ENCODE data around the gene PRKN. TPM values are rescaled to one million over a fixed set of nuclear protein-coding genes. Genes with fewer than 3 reads are reported as not detected.

PRKN gene
- total RNA-seq, 1 donor from 2014 or later, result 1.2 TPM

DNA sequence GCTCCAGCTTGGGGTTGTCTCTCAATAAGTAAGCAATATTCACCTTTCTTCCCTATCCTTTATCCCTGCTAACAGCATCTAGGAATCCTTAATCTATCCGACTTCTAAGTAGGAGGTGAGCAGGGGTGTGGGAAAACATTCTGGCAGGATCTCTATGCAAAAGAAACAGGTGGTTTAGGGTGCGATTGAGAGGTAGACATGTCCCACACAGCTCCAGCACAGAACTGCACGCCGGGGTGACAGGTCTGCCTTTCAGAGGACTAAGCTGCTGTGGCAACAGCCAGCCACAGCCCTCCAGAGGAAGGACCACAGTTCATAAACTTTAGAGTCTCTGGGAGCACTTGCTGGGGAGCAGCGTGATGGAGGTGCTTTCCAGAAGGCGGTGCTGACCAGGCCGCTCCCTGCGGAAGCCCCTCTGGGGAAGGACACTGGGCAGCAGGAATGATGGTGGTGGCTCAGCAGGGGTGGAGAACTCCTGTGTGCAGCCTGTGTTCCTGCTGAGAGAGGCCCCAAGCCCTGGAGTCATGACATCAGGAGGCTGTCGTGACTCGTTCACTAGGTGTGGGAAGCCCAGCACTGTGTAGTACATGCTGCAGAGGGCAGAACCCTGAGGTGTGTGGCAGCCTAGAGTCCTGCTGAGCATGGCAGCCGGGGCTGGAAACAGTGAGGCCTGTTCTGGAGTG, 509.6 kb downstream of the PRKN start:
- DNase-seq (ENCODE audit: low read depth), result no peak
- Histone ChIP-seq H3K4me3 (ENCODE audit: low read depth, low read length) (no peak overlapping the region), H3K27me3 (ENCODE audit: control insufficient read depth, insufficient read depth, low read length) (no peaks in the 10 kb centered on the region), H3K36me3 (ENCODE audit: control insufficient read depth, insufficient read depth, low read length) (no peaks in the 10 kb centered on the region)
- TF ChIP-seq, protein P1, sequence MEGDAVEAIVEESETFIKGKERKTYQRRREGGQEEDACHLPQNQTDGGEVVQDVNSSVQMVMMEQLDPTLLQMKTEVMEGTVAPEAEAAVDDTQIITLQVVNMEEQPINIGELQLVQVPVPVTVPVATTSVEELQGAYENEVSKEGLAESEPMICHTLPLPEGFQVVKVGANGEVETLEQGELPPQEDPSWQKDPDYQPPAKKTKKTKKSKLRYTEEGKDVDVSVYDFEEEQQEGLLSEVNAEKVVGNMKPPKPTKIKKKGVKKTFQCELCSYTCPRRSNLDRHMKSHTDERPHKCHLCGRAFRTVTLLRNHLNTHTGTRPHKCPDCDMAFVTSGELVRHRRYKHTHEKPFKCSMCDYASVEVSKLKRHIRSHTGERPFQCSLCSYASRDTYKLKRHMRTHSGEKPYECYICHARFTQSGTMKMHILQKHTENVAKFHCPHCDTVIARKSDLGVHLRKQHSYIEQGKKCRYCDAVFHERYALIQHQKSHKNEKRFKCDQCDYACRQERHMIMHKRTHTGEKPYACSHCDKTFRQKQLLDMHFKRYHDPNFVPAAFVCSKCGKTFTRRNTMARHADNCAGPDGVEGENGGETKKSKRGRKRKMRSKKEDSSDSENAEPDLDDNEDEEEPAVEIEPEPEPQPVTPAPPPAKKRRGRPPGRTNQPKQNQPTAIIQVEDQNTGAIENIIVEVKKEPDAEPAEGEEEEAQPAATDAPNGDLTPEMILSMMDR (IDR thresholded peaks at IDR 0.05; ENCODE audit: insufficient read depth, low read length, poor library complexity, severe bottlenecking), result no peak

DNA sequence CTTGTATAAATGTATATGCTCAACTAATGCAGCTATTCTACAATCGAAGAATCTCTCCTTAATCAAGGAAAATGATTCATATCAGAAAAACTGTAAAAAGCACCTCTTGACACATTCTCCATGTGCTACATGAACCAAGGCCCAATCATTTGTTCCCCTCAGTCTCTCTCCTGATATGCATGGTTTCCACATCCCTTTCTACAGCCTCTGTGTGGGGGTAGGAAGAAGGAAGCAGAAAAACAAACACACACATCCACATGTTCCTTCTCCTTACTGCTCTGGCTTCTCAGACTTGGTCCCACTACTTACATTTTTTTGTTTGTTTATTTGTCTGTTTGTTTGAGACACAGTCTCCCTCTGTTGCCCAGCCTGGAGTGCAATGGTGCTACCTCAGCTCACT, 510.5 kb downstream of the PRKN start:
- Histone ChIP-seq H3K4me3 (ENCODE audit: low read depth, low read length) (no peak overlapping the region), H3K36me3 (ENCODE audit: control insufficient read depth, insufficient read depth, low read length) (no peaks in the 10 kb centered on the region), H3K27me3 (ENCODE audit: control insufficient read depth, insufficient read depth, low read length) (no peaks in the 10 kb centered on the region)
- TF ChIP-seq, protein P1 (IDR thresholded peaks at IDR 0.05; ENCODE audit: insufficient read depth, low read length, poor library complexity, severe bottlenecking), result no peak
- DNase-seq (ENCODE audit: low read depth), result no peak

DNA sequence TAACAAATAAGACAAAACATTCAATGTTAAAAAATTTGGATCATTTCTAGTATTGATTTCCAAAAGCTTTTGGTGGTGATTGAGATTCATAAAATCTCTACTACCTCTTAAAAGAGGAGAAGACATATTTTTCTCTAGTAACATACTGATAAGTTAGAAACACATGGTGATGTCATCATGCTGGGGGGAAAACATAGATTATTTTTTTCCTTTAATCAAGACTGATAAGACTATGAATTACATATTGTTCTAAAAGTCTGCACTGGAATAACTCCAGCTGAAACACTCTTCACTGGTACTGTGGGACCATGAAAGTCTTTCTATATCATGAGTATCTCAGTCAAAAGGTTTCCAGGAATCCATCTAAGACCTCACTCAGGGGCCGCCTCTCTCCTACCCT, 515.8 kb downstream of the PRKN start:
- Histone ChIP-seq H3K27me3 (ENCODE audit: control insufficient read depth, insufficient read depth, low read length) (no peaks in the 10 kb centered on the region), H3K4me3 (ENCODE audit: low read depth, low read length) (no peak overlapping the region)

DNA sequence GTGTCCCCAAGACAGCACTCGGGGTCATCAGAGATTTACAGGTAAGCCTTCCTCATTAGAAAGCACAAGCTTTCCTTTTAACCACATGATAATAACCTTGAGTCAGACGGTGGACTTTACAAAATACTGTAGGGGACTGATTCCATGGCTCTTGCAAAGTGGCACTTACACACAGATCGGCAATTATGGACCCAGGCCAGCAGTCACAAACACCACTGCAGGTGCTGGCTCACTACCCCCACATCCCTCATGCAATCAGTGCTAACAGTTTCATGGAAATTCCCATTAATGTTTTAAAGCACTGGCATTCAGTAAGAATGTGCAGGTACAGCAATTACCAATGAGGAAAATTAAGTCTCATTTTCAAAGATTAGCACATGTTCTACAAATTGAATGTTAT, 516.5 kb downstream of the PRKN start:
- Histone ChIP-seq H3K36me3 (ENCODE audit: control insufficient read depth, insufficient read depth, low read length) (no peaks in the 10 kb centered on the region), H3K27me3 (ENCODE audit: control insufficient read depth, insufficient read depth, low read length) (no peaks in the 10 kb centered on the region), H3K4me3 (ENCODE audit: low read depth, low read length) (no peak overlapping the region)
- TF ChIP-seq, protein P1 (IDR thresholded peaks at IDR 0.05; ENCODE audit: insufficient read depth, low read length, poor library complexity, severe bottlenecking), result no peak
- DNase-seq (ENCODE audit: low read depth), result no peak

More for the DNA sequence above, 515.8 kb downstream of the PRKN start:
- DNase-seq (ENCODE audit: low read depth), result no peak
- TF ChIP-seq, protein P1 (IDR thresholded peaks at IDR 0.05; ENCODE audit: insufficient read depth, low read length, poor library complexity, severe bottlenecking), result no peak
- H3K36me3 ChIP-seq (ENCODE audit: control insufficient read depth, insufficient read depth, low read length), result no peaks in the 10 kb centered on the region

DNA sequence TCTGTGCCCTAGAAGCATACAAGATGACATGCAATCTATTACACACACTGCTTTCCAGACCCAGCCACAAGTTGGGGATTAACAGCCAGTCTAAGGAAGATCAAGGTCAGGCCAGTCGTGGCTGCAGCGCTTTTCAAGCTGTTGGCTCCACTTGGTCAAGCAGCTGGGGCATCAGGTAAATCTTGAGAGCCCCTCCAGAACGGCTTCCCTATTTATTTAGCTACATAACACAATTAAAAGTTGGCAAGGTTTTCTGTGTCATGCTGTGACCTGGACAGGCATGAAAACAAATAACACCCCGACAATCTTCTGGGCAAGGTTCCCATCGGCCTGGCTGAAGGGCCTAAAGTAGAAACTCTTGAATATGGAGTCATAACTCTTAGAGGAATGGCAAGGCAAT, 524.3 kb downstream of the PRKN start:
- Histone ChIP-seq H3K4me3 (ENCODE audit: low read depth, low read length) (no peak overlapping the region), H3K27me3 (ENCODE audit: control insufficient read depth, insufficient read depth, low read length) (no peaks in the 10 kb centered on the region), H3K36me3 (ENCODE audit: control insufficient read depth, insufficient read depth, low read length) (no peaks in the 10 kb centered on the region)
- TF ChIP-seq, protein P1 (IDR thresholded peaks at IDR 0.05; ENCODE audit: insufficient read depth, low read length, poor library complexity, severe bottlenecking), result no peak
- DNase-seq (ENCODE audit: low read depth), result no peak

All from kidney epithelial cell (primary cell).